H1 (cell line): ENCODE data around the gene ZNF598. TPM values are rescaled to one million over a fixed set of nuclear protein-coding genes. Genes with fewer than 3 reads are reported as not detected.

ENCODE experiments used
- CTCF ChIA-PET: fragments of 300-600 bp; sonication (Branson Sonifier 250); formaldehyde crosslinking; loops from one replicate; lab custom pipeline; 2021; ENCODE audit not compliant: partially characterized antibody; lab: Charles Lee
- POLR2A ChIA-PET: fragments of 300-600 bp; sonication (Branson Sonifier 250); formaldehyde crosslinking; loops from one replicate; lab custom pipeline; 2021; ENCODE audit warnings: inconsistent platforms; ENCODE audit not compliant: partially characterized antibody; lab: Charles Lee
- DNase-seq, 2 experiments: peaks; one replicate each; pipeline versions ENCODE4 v3.0.0 to v3.0.0-alpha.2; 2010 to 2022; ENCODE audit warnings: low spot score in 2 of 2, low read depth in 1 of 2, mixed read lengths in 1 of 2
- FAIRE-seq: peaks from 2 replicates; lab custom pipeline; 2011; peaks lifted over from hg19 to GRCh38; lab: Jason Lieb, UNC
- H2AFZ ChIP-seq: 2 replicates; pipeline ENCODE4 v1.8.1; 2012; ENCODE audit warnings: low read length, inconsistent platforms
- H2AK5ac ChIP-seq: 2 replicates; pipeline ENCODE4 v1.6.1; 2013; ENCODE audit warnings: low read depth, low read length
- H2BK120ac ChIP-seq: replicated peaks from 2 replicates; pipeline ENCODE3; 2013; ENCODE audit warnings: low read depth, low read length, inconsistent platforms
- H2BK12ac ChIP-seq: 2 replicates; pipeline ENCODE4 v1.6.1; 2013; ENCODE audit warnings: low read depth, low read length
- H2BK15ac ChIP-seq: 2 replicates; pipeline ENCODE4 v1.6.1; 2013; ENCODE audit warnings: low read length
- H2BK20ac ChIP-seq: 2 replicates; pipeline ENCODE4 v1.6.1; 2013; ENCODE audit warnings: low read length
- H2BK5ac ChIP-seq: 2 replicates; pipeline ENCODE4 v1.6.1; 2013; ENCODE audit warnings: low read depth, low read length
- H3K14ac ChIP-seq: 2 replicates; pipeline ENCODE4 v1.6.1; 2013; ENCODE audit warnings: inconsistent platforms; ENCODE audit not compliant: insufficient read length
- H3K18ac ChIP-seq: 2 replicates; pipeline ENCODE4 v1.6.1; 2013; ENCODE audit warnings: low read length; ENCODE audit errors: extremely low read depth
- H3K23ac ChIP-seq: 2 replicates; pipeline ENCODE4 v1.6.1; 2013; ENCODE audit warnings: inconsistent platforms; ENCODE audit not compliant: insufficient read length
- H3K23me2 ChIP-seq: 2 replicates; pipeline ENCODE4 v1.6.1; 2013; ENCODE audit warnings: low read depth, low read length
- H3K27ac ChIP-seq: 2 replicates; pipeline ENCODE4 v1.6.1; 2011; ENCODE audit warnings: low read depth, low read length, inconsistent platforms
- H3K27me3 ChIP-seq, 4 experiments: replicated peaks in 1 of 4; 1 replicate in 1 of 4; 2 replicates in 3 of 4; pipeline versions ENCODE4 v1.6.1 to v1.8.1; 2011 to 2013; ENCODE audit warnings: low read length in 3 of 4, mild to moderate bottlenecking in 3 of 4, inconsistent platforms in 2 of 4, mixed read lengths in 2 of 4, moderate library complexity in 1 of 4; ENCODE audit not compliant: control insufficient read depth in 3 of 4, insufficient read depth in 3 of 4; ENCODE audit errors: extremely low read depth in 1 of 4
- H3K36me3 ChIP-seq, 4 experiments: 2 replicates each; pipeline versions ENCODE4 v1.6.1 to v1.8.1; 2011 to 2013; ENCODE audit warnings: mild to moderate bottlenecking in 4 of 4, low read length in 3 of 4, moderate library complexity in 2 of 4, control low read depth in 1 of 4, inconsistent platforms in 1 of 4; ENCODE audit not compliant: insufficient read depth in 4 of 4, control insufficient read depth in 2 of 4
- H3K4ac ChIP-seq: replicated peaks from 2 replicates; pipeline ENCODE3; 2013; ENCODE audit warnings: low read length, low read depth, mixed read lengths, inconsistent platforms; ENCODE audit not compliant: insufficient read length
- H3K4me1 ChIP-seq, 4 experiments: replicated peaks in 1 of 4; 1 replicate in 1 of 4; 2 replicates in 3 of 4; pipeline versions ENCODE4 v1.6.1 to v1.8.1; 2011 to 2013; ENCODE audit warnings: low read length in 3 of 4, inconsistent platforms in 2 of 4, mixed read lengths in 1 of 4; ENCODE audit not compliant: insufficient read depth in 4 of 4, control insufficient read depth in 3 of 4
- H3K4me2 ChIP-seq, 2 experiments: 2 replicates each; pipeline versions ENCODE4 v1.6.1 to v1.8.1; 2011 to 2013; ENCODE audit warnings: low read depth in 2 of 2, low read length in 2 of 2, control low read depth in 1 of 2, inconsistent platforms in 1 of 2, mild to moderate bottlenecking in 1 of 2; ENCODE audit not compliant: insufficient read depth in 1 of 2
- H3K4me3 ChIP-seq, 4 experiments: fragments of 200-600, 300-600 bp in 1 of 4; sonication (generic), shearing (Covaris generic), sonication (Bioruptor Twin) in 1 of 4; 2 replicates each; pipeline versions ENCODE4 v1.5.1 to v1.8.1; 2011 to 2016; ENCODE audit warnings: low read length in 4 of 4, low read depth in 3 of 4, control low read depth in 2 of 4, inconsistent platforms in 2 of 4, mild to moderate bottlenecking in 2 of 4, mixed read lengths in 1 of 4, moderate library complexity in 1 of 4; ENCODE audit not compliant: insufficient read depth in 2 of 4; ENCODE audit errors: extremely low read depth in 1 of 4
- H3K56ac ChIP-seq: replicated peaks from 2 replicates; pipeline ENCODE3; 2013; ENCODE audit warnings: low read depth, mild to moderate bottlenecking, mixed read lengths, low read length, inconsistent platforms; ENCODE audit not compliant: insufficient read length
- H3K79me1 ChIP-seq: 2 replicates; pipeline ENCODE4 v1.6.1; 2013; ENCODE audit warnings: low read depth, low read length, control low read depth
- H3K79me2 ChIP-seq, 2 experiments: 2 replicates each; pipeline versions ENCODE4 v1.6.1 to v1.8.1; 2012 to 2013; ENCODE audit warnings: low read length in 2 of 2, mild to moderate bottlenecking in 2 of 2, inconsistent platforms in 1 of 2; ENCODE audit not compliant: insufficient read depth in 2 of 2, control insufficient read depth in 1 of 2
- H3K9ac ChIP-seq, 4 experiments: replicated peaks in 1 of 4; 1 replicate in 1 of 4; 2 replicates in 3 of 4; pipeline versions ENCODE4 v1.6.1 to v1.8.1; 2011 to 2013; ENCODE audit warnings: low read depth in 3 of 4, low read length in 3 of 4, control low read depth in 2 of 4, mild to moderate bottlenecking in 2 of 4, moderate library complexity in 2 of 4, inconsistent platforms in 1 of 4; ENCODE audit errors: extremely low read depth in 1 of 4
- H3K9me3 ChIP-seq, 2 experiments: 2 replicates each; pipeline versions ENCODE4 v1.6.1 to v1.8.1; 2012 to 2013; ENCODE audit warnings: mild to moderate bottlenecking in 2 of 2, moderate library complexity in 2 of 2, control low read depth in 1 of 2, inconsistent platforms in 1 of 2, low read depth in 1 of 2, low read length in 1 of 2, mixed read lengths in 1 of 2; ENCODE audit not compliant: insufficient read depth in 2 of 2
- H4K20me1 ChIP-seq, 2 experiments: replicated peaks in 1 of 2; 2 replicates each; pipeline versions ENCODE3 to v1.8.1; 2011 to 2013; ENCODE audit warnings: inconsistent platforms in 2 of 2, low read length in 2 of 2, mild to moderate bottlenecking in 1 of 2; ENCODE audit not compliant: insufficient read depth in 2 of 2, control insufficient read depth in 1 of 2
- H4K5ac ChIP-seq: 2 replicates; pipeline ENCODE4 v1.6.1; 2013; ENCODE audit warnings: low read length, low read depth, mixed read lengths, inconsistent platforms; ENCODE audit not compliant: insufficient read length
- H4K8ac ChIP-seq: 2 replicates; pipeline ENCODE4 v1.8.0; 2013; ENCODE audit warnings: mild to moderate bottlenecking, moderate library complexity, low read length, inconsistent platforms; ENCODE audit not compliant: insufficient read depth; ENCODE audit errors: extremely low read depth
- H4K91ac ChIP-seq: replicated peaks from 2 replicates; pipeline ENCODE3; 2013; ENCODE audit warnings: low read length, mixed read lengths, inconsistent platforms; ENCODE audit not compliant: insufficient read length
- CTBP2 ChIP-seq: IDR thresholded peaks from 2 replicates; pipeline ENCODE4 v1.7.0; 2011; ENCODE audit warnings: borderline replicate concordance, mild to moderate bottlenecking, moderate library complexity, mixed read lengths, low read length; ENCODE audit not compliant: insufficient read depth, insufficient read length
- FOSL1 ChIP-seq: IDR thresholded peaks from 2 replicates; pipeline ENCODE4 v1.6.1; 2011; ENCODE audit warnings: mild to moderate bottlenecking, low read depth, low read length, moderate library complexity; ENCODE audit not compliant: insufficient read depth
- YY1 ChIP-seq: IDR thresholded peaks from 2 replicates; pipeline ENCODE4 v1.6.1; 2011; ENCODE audit warnings: low read depth, mild to moderate bottlenecking, low read length
- WGBS, 2 experiments: shearing (Covaris generic) in 1 of 2; methylation state at CpG; one replicate each; pipeline versions ENCODE4 v1.1.6 to v1.1.7; 2013 to 2015; ENCODE audit warnings: low lambda C conversion rate in 2 of 2, mixed read lengths in 2 of 2, inconsistent platforms in 1 of 2, low coverage in 1 of 2, missing lambda C conversion rate in 1 of 2; ENCODE audit not compliant: insufficient replicate concordance in 2 of 2, insufficient coverage in 1 of 2, insufficient read length in 1 of 2; ENCODE audit errors: extremely low coverage in 1 of 2, missing lambda C conversion rate in 1 of 2; 5-methylcytosine and 5-hydroxymethylcytosine counted together
- polyA plus RNA-seq, 7 experiments: library from polyadenylated mRNA; depleted of rRNA in 3 of 7; stranded (reverse) in 5 of 7; unstranded in 2 of 7; fragments of >200 nt in 5 of 7; fragments of 200-250 nt in 2 of 7; gene quantifications; 1 replicate in 5 of 7; 2 replicates in 1 of 7; 4 replicates in 1 of 7; pipeline versions ENCODE4 v1.2.1 to v1.2.3, GENCODE V29; 2011 to 2013; ENCODE audit warnings: missing spikeins in 2 of 7, mixed read lengths in 2 of 7
- total RNA-seq: library from RNA; stranded (reverse); fragmentation: NEBNext Ultra II Directional; extraction: Animal tissue kit (Norgen Biotek cat#: 25700); gene quantifications from 2 replicates; pipeline ENCODE4 v1.2.1, GENCODE V29; 2021

The ZNF598 gene
- total and polyA plus RNA-seq, 2 of the 8 experiments (the other 6 are each of a cell fraction or from before 2014, with no cell fraction given) = 29.3 to 47.6 TPM

GRCh38 chr16:2053211-2053610 lies 43.6 kb upstream of the ZNF598 start:
- Histone ChIP-seq H3K9ac (no peak overlapping the region), H3K14ac (no peak overlapping the region), H3K4me3 (no peak overlapping the region), H3K4me1 (peaks cover 0 to 3% (median 1%) of the 10 kb centered on the region in 4 experiments; a peak in 3 of 7 replicates), H3K4ac (no peak overlapping the region), H4K20me1 (peaks cover 2 to 8% of the 10 kb centered on the region in 2 experiments), H2BK5ac (no peak overlapping the region), H2BK120ac (no peak overlapping the region), H2BK12ac (no peak overlapping the region), H4K91ac (no peak overlapping the region), H3K36me3 (peaks cover 0 to 5% (median 4%) of the 10 kb centered on the region in 4 experiments; a peak in 3 of 8 replicates), H3K23ac (no peak overlapping the region), H4K8ac (no peak overlapping the region), H3K79me2 (peaks cover 0 to 6% of the 10 kb centered on the region in 2 experiments; a peak in 1 of 4 replicates), H3K23me2 (peaks cover 3% of the 10 kb centered on the region), H3K27ac (no peak overlapping the region), H2BK20ac (no peak overlapping the region), H3K79me1 (peaks cover 9% of the 10 kb centered on the region; the same call in 1 of the 2 replicates), H4K5ac (no peak overlapping the region), H2AK5ac (no peak overlapping the region), H3K4me2 (no peak overlapping the region), H2BK15ac (no peak overlapping the region), H3K56ac (no peak overlapping the region), H2AFZ (no peak overlapping the region), H3K9me3 (no peaks in the 10 kb centered on the region), H3K18ac (no peak overlapping the region), H3K27me3 (no peaks in the 10 kb centered on the region)
- DNase-seq = no peak
- no peak for FAIRE-seq
- CTCF ChIA-PET = interaction anchor here (0.6 to 2.3 kb wide), 4 partner anchors 11 to 38 kb away, joined by 3 to 4 read pairs (median 3); no protein-coding TSS in a partner anchor
- POLR2A ChIA-PET = interaction anchor here (2.0 kb wide), 1 partner anchor 53 kb away, joined by 5 read pairs; no protein-coding TSS in a partner anchor
- 94% methylated on average over 21 of the region's 21 CpGs; no CpG with 5 or more reads in 1 of the 2 experiments for WGBS, 2 experiments
- TF ChIP-seq CTBP2 (no peak), FOSL1 (no peak), YY1 (no peak)
